Uterus (tissue), 2 donors: ENCODE data around the gene ADAM33.

Source experiments
- CTCF ChIP-seq, 4 experiments: fragments of 200-600 bp in 2 of 4; fragments of 450-650 bp in 2 of 4; sonication (generic) in 2 of 4; IDR thresholded peaks; one replicate each; pipeline ENCODE4 v1.5.1; 2016 to 2019; ENCODE audit warnings: antibody characterized with exemption in 4 of 4, mild to moderate bottlenecking in 2 of 4, moderate library complexity in 1 of 4
- POLR2A ChIP-seq, 2 donors: fragments of 450-650 bp; IDR thresholded peaks; one replicate each; pipeline ENCODE4 v1.6.1; 2016; ENCODE audit warnings: antibody characterized with exemption in 2 of 2, mild to moderate bottlenecking in 1 of 2, moderate library complexity in 1 of 2

GRCh38 chr20:3724356-3724755 is 42.5 kb upstream of the ADAM33 start:
- no peak for TF ChIP-seq CTCF (IDR thresholded peaks at IDR 0.05)
- TF ChIP-seq POLR2A (IDR thresholded peaks at IDR 0.05) = no peak
